ENCODE results near the gene ATXN3.
A peak's percentile ranks its signal among the peaks of the same experiment; 100 is the strongest.

ATXN3 gene

DNA sequence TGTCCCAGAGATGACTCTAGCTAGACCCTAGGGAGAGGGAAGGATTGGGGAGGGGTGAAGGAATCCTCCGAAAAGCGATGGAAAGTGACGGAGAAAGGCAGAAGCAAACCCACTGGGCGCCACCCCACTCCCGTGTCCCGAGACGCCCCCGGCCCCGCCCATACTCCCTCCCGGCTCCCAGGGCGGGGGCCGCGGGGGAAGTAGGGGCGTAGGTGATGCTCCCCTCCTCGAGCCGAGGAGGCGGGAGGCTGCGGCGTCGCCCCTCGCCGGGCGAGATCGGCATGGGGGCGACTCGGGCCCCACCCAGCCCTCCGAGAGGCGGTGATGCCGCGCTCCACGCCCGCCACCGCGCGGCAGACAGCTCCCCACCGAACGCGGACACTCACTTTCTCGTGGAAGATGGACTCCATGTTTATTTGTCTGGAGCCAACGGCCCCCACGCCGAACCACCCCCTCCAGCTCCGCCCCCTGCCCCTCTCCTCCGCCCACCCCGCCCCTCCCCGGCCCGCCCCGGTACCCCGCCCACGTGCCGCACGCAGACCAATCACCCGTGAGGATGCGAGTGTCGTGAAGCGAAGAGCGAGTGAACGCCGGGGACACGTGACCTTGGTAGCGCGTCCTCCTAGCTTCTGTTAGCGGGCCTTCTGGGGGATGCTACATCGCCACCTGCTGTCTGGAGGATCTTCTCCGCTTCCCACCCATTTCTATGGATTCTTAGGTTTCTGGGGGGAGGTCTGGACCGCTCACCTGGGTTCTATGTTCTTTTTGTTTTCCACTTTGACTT is at the start of gene ATXN3:
ATXN3 (minus strand) TSS at position 440 of the 784 bp plus-strand sequence; CDS start at position 410, 30 bp downstream.
- peak; percentile 100 for DNase-seq

DNA sequence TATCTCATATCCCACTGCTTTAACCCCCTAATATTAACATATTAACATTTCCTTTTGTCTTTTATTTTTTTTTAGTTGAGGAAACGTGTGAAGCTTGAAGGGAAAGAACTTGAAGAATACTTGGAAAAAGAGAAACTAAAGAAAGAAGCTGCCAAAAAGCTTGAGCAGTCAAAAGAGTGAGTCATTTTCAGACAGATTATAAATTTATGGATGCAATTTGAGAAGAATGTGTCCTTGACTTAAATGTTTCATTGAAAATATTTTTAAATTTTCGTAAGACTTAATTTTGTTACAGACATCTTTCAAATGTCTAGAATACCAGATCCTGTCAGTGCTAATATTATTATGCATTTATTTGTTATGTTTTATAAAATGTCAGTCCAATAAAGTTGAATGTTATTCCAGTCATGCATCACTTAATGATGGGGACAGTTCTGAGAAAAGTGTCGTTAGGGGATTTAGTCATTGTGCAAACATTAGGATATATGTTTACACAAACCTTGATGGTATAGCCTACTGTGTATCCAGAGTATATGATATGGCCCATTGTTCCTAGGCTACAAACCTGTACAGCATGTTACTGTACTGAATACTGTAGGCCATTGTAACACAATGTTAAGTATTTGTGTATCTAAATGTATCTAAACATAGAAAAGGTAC is 48.0 kb upstream of the ATXN3 start:
- no peak for DNase-seq

DNA sequence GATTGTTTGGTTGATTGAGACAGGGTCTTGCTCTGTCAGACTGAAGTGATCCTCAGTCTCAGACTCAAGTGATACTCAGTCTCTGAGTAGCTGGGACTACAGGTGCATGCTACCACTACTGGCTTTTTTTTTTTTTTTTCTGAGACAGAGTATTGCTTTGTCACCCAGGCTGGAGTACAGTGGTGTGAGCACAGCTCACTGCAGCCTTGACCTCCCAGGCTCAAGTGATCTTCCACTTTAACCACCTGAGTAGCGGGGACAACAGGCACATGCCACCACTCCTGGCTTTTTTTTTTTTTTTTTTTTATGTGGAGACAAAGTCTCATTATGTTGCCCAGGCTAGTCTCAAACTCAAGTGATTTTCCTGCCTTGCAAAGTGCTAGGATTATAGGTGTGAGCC is 47.2 kb upstream of the ATXN3 start:
- no peak for DNase-seq

DNA sequence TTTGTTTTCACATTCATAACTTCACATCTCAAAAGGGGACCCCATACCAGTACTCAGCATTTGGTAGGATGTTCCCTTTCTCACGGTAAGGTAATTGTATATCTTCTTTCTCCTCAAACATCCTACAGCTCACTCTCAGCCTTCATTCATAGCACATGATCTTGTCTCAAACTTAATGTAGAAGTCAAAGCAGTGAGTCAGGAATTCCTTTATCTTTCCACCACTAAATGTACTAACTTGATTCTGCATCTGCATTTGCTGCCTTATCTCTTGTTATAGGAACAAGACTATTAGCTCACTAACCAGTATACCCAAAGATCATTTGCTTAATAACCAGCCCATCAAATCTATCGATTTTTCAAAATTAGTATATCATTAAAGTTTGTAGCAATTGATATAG is 38.3 kb upstream of the ATXN3 start:
- DNase-seq = no peak

DNA sequence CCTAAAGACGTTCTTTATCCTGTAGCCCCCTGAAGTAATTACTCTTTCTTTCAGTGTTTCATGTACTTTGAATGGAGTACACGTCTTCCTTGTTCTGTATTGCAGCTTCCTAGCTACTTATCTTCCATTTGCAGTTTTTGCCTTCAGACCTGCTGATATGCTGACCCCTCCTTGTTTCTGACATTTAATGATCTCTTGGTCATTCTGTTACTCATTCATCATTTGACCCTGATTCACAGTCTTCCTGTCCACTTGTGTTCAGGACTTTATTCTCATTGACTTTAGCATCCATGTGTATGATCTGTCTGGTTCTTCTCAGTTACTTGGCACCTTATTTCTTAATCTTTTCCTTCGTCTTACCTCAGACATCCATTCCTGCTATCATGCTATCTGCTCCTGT is 37.6 kb upstream of the ATXN3 start:
- no peak for DNase-seq

DNA sequence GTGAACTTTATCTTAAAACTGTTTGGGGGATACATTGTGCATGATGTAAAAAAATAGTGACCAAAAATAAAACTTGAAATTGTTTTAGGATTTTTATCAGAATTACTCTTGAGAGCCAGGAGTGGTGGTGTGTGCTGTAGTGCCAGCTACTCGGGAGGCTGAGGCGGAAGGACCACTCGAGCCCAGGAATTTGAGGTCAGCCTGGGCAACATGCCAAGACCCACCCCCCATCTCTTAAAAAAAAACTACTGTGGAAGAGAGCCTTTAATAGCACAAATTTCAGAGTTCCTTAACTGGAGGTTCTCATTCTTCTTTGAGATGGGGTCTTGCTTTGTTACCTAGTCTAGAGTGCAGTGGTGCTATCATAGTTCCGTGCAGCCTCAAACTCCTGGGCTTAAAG is 36.9 kb upstream of the ATXN3 start:
- no peak for DNase-seq

DNA sequence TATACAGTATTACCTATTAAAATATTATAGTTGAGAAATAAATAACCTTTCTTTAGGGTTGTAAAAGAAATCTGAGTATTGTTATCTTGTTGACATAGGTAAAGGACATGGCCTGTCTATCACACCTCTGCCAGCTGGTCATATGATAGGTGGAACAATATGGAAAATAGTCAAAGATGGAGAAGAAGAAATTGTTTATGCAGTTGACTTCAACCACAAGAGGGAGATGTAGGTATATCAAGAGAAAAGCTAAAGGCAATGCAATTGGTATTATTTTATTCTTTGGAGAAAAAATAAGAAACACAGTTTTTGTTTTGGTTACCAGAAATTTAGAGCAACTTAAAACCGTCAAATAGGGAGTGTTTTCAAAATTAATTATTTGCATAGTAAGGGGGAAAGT is 28.9 kb upstream of the ATXN3 start:
- peak; percentile 49 for DNase-seq

DNA sequence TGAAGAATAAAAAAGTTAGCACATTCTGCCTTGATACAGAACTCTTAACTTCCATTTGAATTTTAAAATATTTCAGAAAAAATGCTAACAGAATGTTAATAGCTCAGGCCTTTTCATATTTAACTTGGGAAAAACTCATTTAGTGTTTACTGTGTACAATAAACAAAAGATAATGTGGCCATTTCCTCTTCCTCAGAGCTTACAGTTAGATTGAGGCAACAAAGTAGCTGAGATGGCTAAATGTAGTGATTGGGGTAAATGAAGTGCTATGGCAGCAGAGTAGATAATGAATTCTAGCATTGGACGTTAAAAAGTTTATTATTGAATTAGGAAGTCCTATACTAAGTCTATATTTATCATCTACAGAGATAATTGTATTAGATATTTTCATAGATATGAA is 28.1 kb upstream of the ATXN3 start:
- no peak for DNase-seq

DNA sequence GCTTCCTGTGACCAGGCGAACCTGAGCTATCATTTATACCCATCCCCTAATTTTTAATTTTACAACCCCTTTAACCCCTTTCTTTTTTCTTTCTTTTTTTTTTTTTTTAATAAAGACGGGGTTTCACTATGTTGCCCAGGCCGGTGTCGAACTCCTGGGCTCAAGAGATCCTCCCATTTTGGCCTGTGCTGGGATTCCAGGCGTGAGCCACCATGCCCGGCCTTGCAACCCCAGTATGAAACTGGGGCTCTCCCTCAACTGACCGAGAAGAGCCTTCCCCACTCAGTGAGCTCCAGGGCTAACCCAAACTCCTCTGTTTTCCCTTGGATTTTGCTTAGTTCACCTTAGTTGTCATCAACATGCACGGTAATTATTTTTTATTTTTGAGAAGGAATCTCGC is 16.4 kb upstream of the ATXN3 start:
- DNase-seq = no peak

DNA sequence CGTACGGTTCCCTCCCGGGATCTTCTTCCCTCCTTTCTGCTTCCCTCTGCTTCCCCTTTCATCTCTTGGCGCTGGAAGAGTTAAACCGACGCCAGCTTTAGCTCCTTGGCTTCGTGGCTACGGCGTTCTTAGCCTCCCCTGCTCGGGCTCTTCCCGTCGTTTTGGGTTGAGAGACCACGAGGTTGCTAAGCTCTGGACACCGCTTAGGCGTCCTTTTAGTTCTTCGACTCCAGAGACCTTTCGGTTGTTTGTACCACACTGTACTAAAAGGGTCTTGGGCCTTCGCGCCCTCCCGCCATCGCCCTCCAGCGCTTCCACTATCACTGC is 15.9 kb upstream of the ATXN3 start:
- DNase-seq = no peak

DNA sequence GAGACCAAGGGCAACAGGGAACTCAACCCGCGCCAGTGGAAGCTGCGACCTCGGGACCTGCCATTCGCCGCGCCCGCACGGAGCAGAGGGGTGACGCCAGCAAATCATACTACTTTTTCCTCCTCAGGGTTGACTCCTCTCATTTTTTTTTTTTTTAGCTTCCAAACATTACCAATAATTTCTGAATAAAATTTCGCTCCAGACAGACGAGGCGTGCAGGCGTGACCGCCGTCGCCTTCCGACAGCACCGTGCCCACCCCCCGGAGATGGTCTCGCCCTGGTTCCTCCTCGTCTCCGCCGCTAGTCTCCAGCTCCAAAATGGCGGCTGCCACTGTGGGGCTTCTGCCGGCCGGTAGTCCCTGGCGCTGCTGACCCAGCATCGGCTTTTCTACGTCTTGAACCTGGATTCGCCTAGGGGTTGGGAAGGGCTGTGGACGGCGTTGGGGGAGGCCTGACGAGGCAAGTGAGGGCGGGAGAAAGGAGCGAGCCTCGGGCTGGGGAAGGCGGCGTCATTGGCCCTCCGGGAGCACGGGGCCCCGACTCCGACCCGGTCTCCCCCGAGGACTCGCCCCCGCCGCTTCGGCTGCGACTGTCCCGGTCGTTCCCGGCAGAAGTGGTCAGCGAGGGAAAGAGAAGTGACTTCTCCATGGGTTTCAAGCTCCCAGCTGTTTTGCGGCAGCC is 15.4 kb upstream of the ATXN3 start, which contains the start of the genes CPSF2 and NDUFB1:
CPSF2 (plus strand) TSS at position 300 of the 681 bp plus-strand sequence. CDS start 9,016 bp downstream, outside the sequence.
NDUFB1 (minus strand) TSS at position 37 of the 681 bp plus-strand sequence. CDS start 4,069 bp downstream, outside the sequence.
- peak; percentile 81 for DNase-seq

DNA sequence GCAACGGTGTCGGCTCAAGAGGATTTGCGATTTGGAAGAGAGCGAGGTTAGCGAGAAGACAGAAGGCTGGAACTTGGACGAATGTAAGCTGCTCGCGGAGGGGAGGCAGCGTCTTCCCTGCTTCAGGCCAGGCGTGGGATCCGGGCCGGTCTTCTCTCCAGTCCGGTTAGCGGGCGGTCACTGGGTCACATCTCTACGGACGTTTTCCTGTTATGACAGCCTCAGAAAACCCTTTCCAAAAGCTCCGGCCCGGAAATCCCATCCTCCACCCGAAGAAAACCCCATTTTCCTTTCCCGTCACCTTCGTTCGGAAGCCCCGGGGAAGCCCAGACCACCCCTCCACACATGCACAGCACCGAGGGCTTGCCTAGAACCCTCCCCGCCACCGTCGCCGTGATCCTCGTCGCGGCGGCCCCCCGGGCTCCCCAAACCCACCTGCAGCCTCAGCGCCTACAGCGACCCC is 14.9 kb upstream of the ATXN3 start:
- no peak for DNase-seq

DNA sequence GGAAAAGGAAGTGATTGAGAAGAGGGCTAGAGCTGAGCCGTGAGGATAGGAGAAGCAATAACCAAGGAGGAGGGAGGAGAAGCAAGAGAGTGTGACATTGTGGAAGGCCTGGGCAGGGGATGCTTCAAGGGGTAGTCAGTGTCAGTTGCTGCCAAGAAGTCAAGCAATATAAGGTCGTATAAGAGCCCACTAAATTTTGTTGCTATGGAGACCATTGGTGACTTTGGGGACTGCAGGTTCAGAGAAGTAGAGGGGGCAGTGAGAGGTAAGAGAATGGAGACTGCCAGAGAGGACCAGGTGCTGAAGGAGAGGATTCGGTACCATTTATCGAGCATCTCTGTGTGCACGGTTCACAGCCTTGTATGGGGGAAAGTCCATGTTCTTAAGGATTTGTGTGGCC is 3.1 kb upstream of the ATXN3 start:
- no peak for DNase-seq

DNA sequence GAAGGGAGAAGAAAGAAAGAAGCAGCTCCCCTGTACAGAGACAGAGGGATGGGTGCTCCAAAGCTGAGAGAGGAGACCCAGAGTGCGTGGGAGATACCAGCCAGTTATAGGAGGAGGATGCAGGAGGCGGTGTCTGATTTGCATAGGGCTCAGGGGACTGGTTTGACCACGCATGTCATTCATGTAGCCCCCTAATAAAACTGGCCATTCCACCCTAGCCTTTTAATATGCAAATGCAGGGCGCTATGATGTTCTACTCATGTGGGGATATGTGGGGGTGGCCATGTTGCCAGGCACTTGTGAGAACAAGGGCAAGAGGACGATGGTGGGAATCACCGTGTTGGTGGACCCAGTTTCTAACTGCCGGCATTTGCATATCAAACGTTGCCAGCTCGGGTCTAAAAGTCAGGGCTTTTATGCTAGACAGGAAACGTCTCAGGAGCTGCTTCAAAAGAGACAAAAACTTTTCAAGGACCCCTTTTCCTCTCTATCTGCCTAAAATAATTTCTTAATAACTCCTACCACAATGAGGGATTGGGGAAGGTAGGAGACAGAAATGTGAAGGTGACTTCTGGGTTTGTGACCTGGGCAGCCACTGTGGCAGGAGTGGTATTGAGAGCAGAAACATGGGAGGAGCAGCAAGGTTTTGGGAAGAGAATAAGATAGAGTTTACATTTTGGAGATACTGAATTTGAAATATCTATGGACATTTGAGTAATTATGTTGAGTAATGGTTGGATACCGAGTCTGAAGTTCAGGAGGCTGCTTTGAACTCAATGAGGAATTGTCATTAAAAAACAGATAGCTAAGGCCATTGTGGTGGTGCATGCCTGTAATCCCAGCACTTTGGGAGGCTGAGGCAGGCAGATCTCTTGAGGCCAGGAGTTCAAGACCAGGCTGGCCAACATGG is 2.2 kb upstream of the ATXN3 start:
- no peak for DNase-seq

DNA sequence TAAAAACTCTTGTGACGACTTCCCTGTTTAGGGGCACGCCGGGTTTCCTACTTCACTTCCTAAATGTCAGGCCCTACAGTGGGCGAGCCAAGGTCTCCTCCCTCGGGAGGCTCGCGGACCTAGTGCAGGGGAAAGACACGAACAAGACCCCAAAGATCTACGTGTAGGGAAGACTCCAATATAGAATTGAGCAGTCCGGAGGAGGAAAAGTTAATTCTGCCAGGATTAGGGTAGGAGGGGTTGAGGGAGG is 564 bp downstream of the ATXN3 start:
- no peak for DNase-seq

DNA sequence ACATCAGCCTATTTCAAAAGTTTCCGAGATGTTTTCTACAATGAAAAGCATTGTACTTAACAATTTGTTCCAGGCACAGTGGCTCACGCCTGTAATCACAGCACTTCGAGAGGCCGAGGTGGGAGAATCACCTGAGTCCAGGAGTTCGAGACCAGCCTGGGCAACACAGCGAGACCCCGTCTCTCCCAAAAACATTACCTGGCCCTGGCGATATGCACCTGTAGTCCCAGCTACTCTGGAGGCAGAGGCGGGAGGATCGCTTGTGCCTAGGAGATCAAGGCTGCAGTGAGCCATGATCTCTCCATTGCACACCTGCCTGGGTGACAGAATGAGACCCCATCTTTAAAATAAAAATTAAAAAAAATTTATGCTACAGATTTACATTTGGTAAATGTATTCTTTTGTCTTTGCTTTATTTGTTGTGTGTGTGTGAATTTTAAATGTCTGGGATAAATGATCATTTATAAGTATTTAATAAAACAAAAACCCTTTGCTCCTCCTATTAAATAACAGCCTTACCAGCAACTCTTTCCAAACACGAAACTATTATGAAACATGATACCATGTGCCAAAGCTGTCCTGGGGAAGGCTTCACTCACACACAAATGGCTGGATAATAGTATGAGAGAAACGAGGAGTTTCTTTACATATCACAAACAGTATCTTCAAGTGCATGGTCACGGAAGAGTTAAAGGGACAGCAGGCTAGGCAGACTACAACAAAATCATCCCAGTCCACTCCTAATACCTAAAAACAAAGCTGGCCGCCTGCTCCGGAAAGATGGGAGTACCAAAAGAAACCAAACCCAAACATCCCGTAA is 1.1 kb downstream of the ATXN3 start:
- DNase-seq = no peak

DNA sequence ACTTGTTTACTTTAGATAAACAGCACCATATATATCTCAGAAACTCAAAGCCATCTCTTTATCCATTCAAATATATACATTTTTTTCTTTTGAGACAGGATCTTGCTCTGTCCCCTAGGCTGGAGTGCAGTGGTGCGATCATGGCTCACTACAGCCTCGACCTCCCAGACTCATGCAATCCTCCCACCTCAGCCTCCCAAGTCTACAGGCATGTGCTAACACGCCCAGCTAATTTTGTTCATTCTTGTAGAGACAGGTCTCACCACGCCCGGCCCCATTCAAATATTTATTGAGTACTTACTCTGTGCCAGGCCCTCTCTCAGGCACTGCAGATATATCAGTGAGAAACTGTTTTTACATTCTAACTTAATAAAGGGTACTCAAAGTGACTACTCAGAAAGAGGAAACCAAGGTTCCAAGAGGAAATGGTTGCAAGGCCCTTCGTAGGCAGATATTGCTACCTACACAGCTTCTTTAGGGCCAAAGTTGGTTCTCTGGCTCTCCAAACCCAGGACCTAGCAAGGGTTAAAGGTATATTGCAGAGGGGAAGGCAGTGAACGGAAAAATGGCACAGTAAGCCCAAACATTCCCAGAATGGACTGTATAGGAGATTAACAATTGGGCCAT is 2.9 kb downstream of the ATXN3 start:
- DNase-seq = no peak

DNA sequence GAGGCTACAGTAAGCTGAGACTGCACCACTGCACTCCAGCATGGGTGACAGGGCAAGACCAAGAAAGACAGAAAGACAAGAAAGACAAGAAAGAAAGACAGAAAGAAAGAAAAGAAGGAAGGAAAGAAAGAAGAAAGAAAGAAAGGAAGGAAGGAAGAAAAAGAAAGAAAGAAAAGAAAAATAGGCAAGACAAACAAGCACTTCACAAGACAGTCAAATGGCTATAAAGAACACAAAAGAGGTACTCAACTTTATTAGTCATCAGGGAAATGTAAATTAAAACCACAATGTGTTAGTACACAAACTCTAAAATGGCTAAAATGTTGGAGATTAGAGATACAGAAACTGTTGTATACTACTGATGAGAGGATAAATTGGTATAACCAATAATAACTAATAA is 6.6 kb downstream of the ATXN3 start:
- DNase-seq = no peak

DNA sequence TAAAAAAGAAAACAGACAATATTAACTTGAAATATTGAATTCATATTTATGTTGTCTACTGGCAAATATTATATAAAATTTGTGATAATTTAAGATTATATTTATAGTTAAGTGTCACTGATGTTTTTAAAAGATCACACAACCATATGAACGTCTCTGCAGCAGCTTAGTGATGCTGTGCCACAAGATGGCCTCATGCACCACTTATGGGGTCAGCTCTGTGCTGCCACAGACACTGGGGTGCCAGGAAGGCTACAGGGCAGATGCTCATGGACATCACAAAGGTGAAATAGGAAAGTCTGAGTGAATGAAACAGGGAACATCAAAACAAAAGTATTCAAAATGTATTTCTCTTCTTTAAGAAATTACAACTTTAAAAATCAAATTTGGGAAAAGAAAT is 13.1 kb downstream of the ATXN3 start:
- DNase-seq = peak; percentile 28

DNA sequence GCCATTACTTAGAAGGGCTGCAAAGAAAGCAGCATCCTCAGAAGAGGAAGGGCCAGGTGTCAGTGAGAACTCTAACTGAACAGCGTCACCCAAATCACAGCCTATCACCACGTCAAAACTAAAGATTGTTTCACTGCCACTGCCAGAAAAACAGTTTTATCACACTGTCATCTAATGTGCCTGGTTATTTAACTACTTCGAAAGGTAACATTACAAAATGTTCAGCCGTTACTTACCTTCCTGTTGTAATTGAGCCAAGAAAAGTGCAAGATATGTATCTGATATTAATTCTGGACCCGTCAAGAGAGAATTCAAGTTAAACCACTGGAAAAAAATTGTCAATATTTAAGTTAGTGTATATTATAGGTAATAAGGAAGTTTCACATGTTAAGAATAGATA is 17.9 kb downstream of the ATXN3 start:
- no peak for DNase-seq

DNA sequence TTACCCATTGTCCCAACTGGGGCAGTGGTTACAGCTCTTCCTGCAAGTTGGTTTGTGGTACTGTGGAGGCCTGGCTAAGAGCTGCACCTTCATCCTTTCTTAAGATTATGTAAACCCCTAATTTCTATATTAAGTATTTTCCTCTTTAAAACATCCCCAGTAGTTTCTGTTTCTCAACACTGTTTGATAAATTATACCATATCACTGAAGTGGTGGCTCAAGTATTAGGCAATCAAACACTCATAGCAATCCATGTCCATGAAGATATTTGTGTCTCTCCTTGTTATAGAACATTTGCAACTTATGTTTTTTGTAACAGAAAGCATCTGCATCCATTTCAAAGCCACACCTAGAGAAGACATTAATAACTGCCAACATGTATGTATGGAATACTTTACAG is 31.8 kb downstream of the ATXN3 start:
- DNase-seq = no peak

Data from COR-L47 (cell line).